IMR-90 (cell line): ENCODE data around the gene FHDC1. TPM values are rescaled to one million over a fixed set of nuclear protein-coding genes. Genes with fewer than 3 reads are reported as not detected.

Experiments
- ATAC-seq: fragments of 200-7000 bp; cut with Tn5 transposase; 2 replicates; pipeline ENCODE4 v1.9.1; 2020; ENCODE audit warnings: low read depth, mild to moderate bottlenecking, moderate library complexity
- BruUV-seq: library from RNA; stranded (reverse); fragments of 400-500 nt; replicated peaks from 2 replicates; lab custom pipeline; 2021; lab: Mats Ljungman, UMichigan
- CTCF ChIA-PET: fragments of 300-600 bp; formaldehyde crosslinking; extraction: SDS; loops from one replicate; lab custom pipeline; 2021; ENCODE audit warnings: antibody characterized with exemption; lab: Yijun Ruan, JAX
- POLR2A ChIA-PET: fragments of 300-600 bp; sonication (Branson Sonifier 250); formaldehyde crosslinking; loops from one replicate; lab custom pipeline; 2022; ENCODE audit warnings: antibody characterized with exemption; ENCODE audit not compliant: unreplicated experiment; lab: Charles Lee
- DNase-seq: peaks from one replicate; pipeline ENCODE4 v3.0.0; 2013
- H2AFZ ChIP-seq: replicated peaks from 2 replicates; pipeline ENCODE3; 2013; ENCODE audit warnings: low read length, mild to moderate bottlenecking; ENCODE audit not compliant: poor library complexity
- H2AK5ac ChIP-seq: 2 replicates; pipeline ENCODE4 v1.6.1; 2013; ENCODE audit warnings: low read depth, low read length, inconsistent platforms
- H2AK9ac ChIP-seq: replicated peaks from 2 replicates; pipeline ENCODE3; 2013; ENCODE audit warnings: mild to moderate bottlenecking, low read depth, low read length, moderate library complexity; ENCODE audit not compliant: poor library complexity
- H2BK120ac ChIP-seq: 2 replicates; pipeline ENCODE4 v1.6.1; 2013; ENCODE audit warnings: low read depth, low read length, inconsistent platforms
- H2BK15ac ChIP-seq: 3 replicates; pipeline ENCODE4 v1.6.1; 2013; ENCODE audit warnings: low read depth, low read length, inconsistent platforms
- H2BK20ac ChIP-seq: 2 replicates; pipeline ENCODE4 v1.6.1; 2013; ENCODE audit warnings: low read depth, mild to moderate bottlenecking, inconsistent platforms, low read length, moderate library complexity
- H2BK5ac ChIP-seq: 2 replicates; pipeline ENCODE4 v1.6.1; 2013; ENCODE audit warnings: mild to moderate bottlenecking, low read depth, low read length, inconsistent platforms; ENCODE audit not compliant: poor library complexity, severe bottlenecking
- H3K14ac ChIP-seq: replicated peaks from 2 replicates; pipeline ENCODE4 v1.6.1; 2013; ENCODE audit warnings: low read depth, low read length, inconsistent platforms
- H3K18ac ChIP-seq: 2 replicates; pipeline ENCODE4 v1.6.1; 2013; ENCODE audit warnings: low read depth, low read length, control low read depth
- H3K23ac ChIP-seq: 2 replicates; pipeline ENCODE4 v1.6.1; 2013; ENCODE audit warnings: low read depth, low read length, inconsistent platforms
- H3K27ac ChIP-seq: 2 replicates; pipeline ENCODE4 v1.5.1; 2013; ENCODE audit warnings: mild to moderate bottlenecking, control low read depth, low read length; ENCODE audit not compliant: insufficient read depth
- H3K27me3 ChIP-seq: 2 replicates; pipeline ENCODE4 v1.6.1; 2013; ENCODE audit warnings: low read length; ENCODE audit not compliant: control insufficient read depth, insufficient read depth
- H3K36me3 ChIP-seq: 2 replicates; pipeline ENCODE4 v1.6.1; 2013; ENCODE audit warnings: low read length, mixed read lengths; ENCODE audit not compliant: control insufficient read depth, insufficient read depth
- H3K4ac ChIP-seq: 2 replicates; pipeline ENCODE4 v1.6.1; 2013; ENCODE audit warnings: low read depth, low read length, inconsistent platforms
- H3K4me1 ChIP-seq: 2 replicates; pipeline ENCODE4 v1.6.1; 2013; ENCODE audit warnings: low read length, mixed read lengths; ENCODE audit not compliant: control insufficient read depth, insufficient read depth
- H3K4me2 ChIP-seq: 2 replicates; pipeline ENCODE4 v1.6.1; 2013; ENCODE audit warnings: low read depth, mild to moderate bottlenecking, control low read depth, low read length, moderate library complexity
- H3K4me3 ChIP-seq: 2 replicates; pipeline ENCODE4 v1.5.1; 2013; ENCODE audit warnings: low read depth, mild to moderate bottlenecking, control low read depth, low read length, moderate library complexity; ENCODE audit not compliant: insufficient read depth
- H3K56ac ChIP-seq: 2 replicates; pipeline ENCODE4 v1.6.1; 2013; ENCODE audit warnings: low read length, inconsistent platforms; ENCODE audit not compliant: insufficient read depth; ENCODE audit errors: extremely low read depth
- H3K79me1 ChIP-seq, 2 experiments: 2 replicates each; pipeline ENCODE4 v1.6.1; 2013; ENCODE audit warnings: low read length in 2 of 2, inconsistent platforms in 1 of 2, low read depth in 1 of 2
- H3K9ac ChIP-seq: 2 replicates; pipeline ENCODE4 v1.6.1; 2013; ENCODE audit warnings: low read depth, low read length, control low read depth
- H3K9me1 ChIP-seq: 2 replicates; pipeline ENCODE4 v1.6.1; 2013; ENCODE audit warnings: low read length, inconsistent platforms; ENCODE audit not compliant: insufficient read depth
- H3K9me3 ChIP-seq: 2 replicates; pipeline ENCODE4 v1.6.1; 2013; ENCODE audit warnings: low read length; ENCODE audit not compliant: control insufficient read depth, insufficient read depth
- H4K20me1 ChIP-seq: 2 replicates; pipeline ENCODE4 v1.6.1; 2013; ENCODE audit warnings: low read length, inconsistent platforms; ENCODE audit not compliant: insufficient read depth
- H4K5ac ChIP-seq: 2 replicates; pipeline ENCODE4 v1.6.1; 2013; ENCODE audit warnings: mild to moderate bottlenecking, low read depth, low read length, control low read depth
- H4K8ac ChIP-seq, 2 experiments: 2 replicates each; pipeline ENCODE4 v1.6.1; 2013; ENCODE audit warnings: low read depth in 2 of 2, low read length in 2 of 2, control low read depth in 1 of 2, inconsistent platforms in 1 of 2
- H4K91ac ChIP-seq: 2 replicates; pipeline ENCODE4 v1.6.1; 2013; ENCODE audit warnings: low read depth, low read length, inconsistent platforms; ENCODE audit not compliant: insufficient read depth
- BHLHE40 ChIP-seq: fragments of 150-350 bp; IDR thresholded peaks from 2 replicates; pipeline ENCODE4 v1.6.1; 2016; ENCODE audit warnings: mild to moderate bottlenecking, low read depth, low read length
- CEBPB ChIP-seq: IDR thresholded peaks from 2 replicates; pipeline ENCODE4 v1.6.1; 2012; ENCODE audit warnings: low read depth, low read length, improper control_type of control experiment
- CHD1 ChIP-seq: IDR thresholded peaks from 2 replicates; pipeline ENCODE4 v1.6.1; 2012; ENCODE audit warnings: low read depth, low read length, improper control_type of control experiment
- CTCF ChIP-seq: conservative IDR thresholded peaks from 2 replicates; pipeline ENCODE4 v1.5.1; 2012; ENCODE audit warnings: mild to moderate bottlenecking, low read depth, low read length, improper control_type of control experiment
- ELK1 ChIP-seq: fragments of 150-350 bp; IDR thresholded peaks from 2 replicates; pipeline ENCODE4 v1.6.1; 2016; ENCODE audit warnings: low read depth, mild to moderate bottlenecking, low read length, moderate library complexity, borderline replicate concordance
- FOS ChIP-seq: fragments of 150-350 bp; IDR thresholded peaks from 2 replicates; pipeline ENCODE4 v1.6.1; 2016; ENCODE audit warnings: low read depth, low read length
- MAFK ChIP-seq: IDR thresholded peaks from 2 replicates; pipeline ENCODE4 v1.6.1; 2012; ENCODE audit warnings: low read depth, low read length, improper control_type of control experiment
- MAZ ChIP-seq: IDR thresholded peaks from 2 replicates; pipeline ENCODE4 v1.6.1; 2012; ENCODE audit warnings: low read depth, mild to moderate bottlenecking, low read length, improper control_type of control experiment, moderate library complexity, borderline replicate concordance
- NFE2L2 ChIP-seq: fragments of 150-350 bp; IDR thresholded peaks from 2 replicates; pipeline ENCODE4 v1.6.1; 2016; ENCODE audit warnings: low read depth, mild to moderate bottlenecking, low read length
- POLR2A ChIP-seq: IDR thresholded peaks from 2 replicates; pipeline ENCODE4 v1.6.1; 2012; ENCODE audit warnings: mild to moderate bottlenecking, low read depth, low read length
- RCOR1 ChIP-seq: IDR thresholded peaks from 2 replicates; pipeline ENCODE4 v1.6.1; 2012; ENCODE audit warnings: mild to moderate bottlenecking, low read length, improper control_type of control experiment; ENCODE audit not compliant: insufficient replicate concordance
- RFX5 ChIP-seq: IDR thresholded peaks from 2 replicates; pipeline ENCODE4 v1.8.0; 2012; ENCODE audit warnings: low read depth, mild to moderate bottlenecking, low read length, moderate library complexity
- SMC3 ChIP-seq: fragments of 150-350 bp; IDR thresholded peaks from 2 replicates; pipeline ENCODE4 v1.6.1; 2016; ENCODE audit warnings: low read depth, mild to moderate bottlenecking, antibody characterized with exemption, low read length, moderate library complexity
- USF2 ChIP-seq: fragments of 150-350 bp; IDR thresholded peaks from 2 replicates; pipeline ENCODE4 v1.6.1; 2017; ENCODE audit warnings: mild to moderate bottlenecking, antibody characterized with exemption, low read length, low read depth
- WGBS, 2 experiments: methylation state at CpG; one replicate each; pipeline versions ENCODE4 v1.1.5 to v1.1.7; 2013; ENCODE audit warnings: missing lambda C conversion rate in 2 of 2; ENCODE audit not compliant: insufficient read length in 1 of 2; ENCODE audit errors: extremely low coverage in 2 of 2; 5-methylcytosine and 5-hydroxymethylcytosine counted together
- dilution Hi-C: fragments of 300-500 bp; cut with HindIII; formaldehyde crosslinking; loops from one replicate; pipeline ENCODE4 v1.14.3; 2018; ENCODE audit warnings: low sequenced_read_pairs; ENCODE audit not compliant: unreplicated experiment
- in situ Hi-C: fragments of 300-500 bp; cut with MboI; formaldehyde crosslinking; loops from 3 replicates; pipeline ENCODE4 v1.14.3; 2019; ENCODE audit warnings: low sequenced_read_pairs, inconsistent platforms, mixed read lengths
- intact Hi-C: fragments of 100-400 bp; cut with micrococcal nuclease; formaldehyde crosslinking; loops from 2 replicates; pipeline ENCODE4 v1.10.0; 2022
- polyA plus RNA-seq, 3 experiments: library from polyadenylated mRNA; depleted of rRNA; stranded (reverse); fragments of >200 nt; gene quantifications; 2 replicates each; pipeline ENCODE4 v1.2.3, GENCODE V29; 2012; ENCODE audit warnings: low replicate concordance in 1 of 3
- total RNA-seq: library from RNA; depleted of rRNA; stranded (reverse); fragments of >200 nt; gene quantifications from 2 replicates; pipeline ENCODE4 v1.2.3, GENCODE V29; 2012

Gene FHDC1
- total and polyA plus RNA-seq, 2 of the 4 experiments (the other 2 are of a cell fraction), result under 0.01 to 0.09 TPM

- dilution Hi-C loops (no loop called here), in situ Hi-C loops (no loop called here)
- CTCF ChIA-PET, result no interaction called here
Observed at GRCh38 chr4:153018031-153018430, 81.9 kb downstream of the FHDC1 start.

More at GRCh38 chr4:153018031-153018430, 81.9 kb downstream of the FHDC1 start:
- Histone ChIP-seq H4K91ac (no peak overlapping the region), H3K79me1 (no peaks in the 10 kb centered on the region), H3K56ac (no peak overlapping the region), H2BK20ac (no peak overlapping the region), H3K9me1 (no peaks in the 10 kb centered on the region), H3K4ac (no peak overlapping the region), H2AK9ac (no peak overlapping the region), H4K8ac (no peak overlapping the region), H3K9ac (no peak overlapping the region), H3K4me3 (no peak overlapping the region), H4K20me1 (no peaks in the 10 kb centered on the region), H2AFZ (no peak overlapping the region), H3K4me2 (no peak overlapping the region), H3K14ac (no peak overlapping the region), H4K5ac (no peak overlapping the region), H2BK120ac (no peak overlapping the region), H2BK15ac (no peak overlapping the region), H2AK5ac (no peak overlapping the region), H3K23ac (no peak overlapping the region), H3K27me3 (peaks cover 10% of the 10 kb centered on the region), H3K27ac (no peak overlapping the region), H3K4me1 (no peaks in the 10 kb centered on the region), H3K18ac (no peak overlapping the region), H3K36me3 (no peaks in the 10 kb centered on the region), H3K9me3 (no peaks in the 10 kb centered on the region), H2BK5ac (no peak overlapping the region)
- BruUV-seq, result no TSS peak
- no CpG with 5 or more reads among the region's 4 CpGs for WGBS, 2 experiments
- intact Hi-C loops, result no loop called here
- no peak for DNase-seq
- POLR2A ChIA-PET, result no interaction called here
- TF ChIP-seq RCOR1 (no peak), CHD1 (no peak), CEBPB (no peak), SMC3 (no peak), MAZ (no peak), FOS (no peak), BHLHE40 (no peak), RFX5 (no peak), MAFK (no peak), POLR2A (no peak), USF2 (no peak), CTCF (no peak), NFE2L2 (no peak), ELK1 (no peak)
- ATAC-seq, result no peak
